Measurements from ENCODE around the gene ADGRD2.

DNA sequence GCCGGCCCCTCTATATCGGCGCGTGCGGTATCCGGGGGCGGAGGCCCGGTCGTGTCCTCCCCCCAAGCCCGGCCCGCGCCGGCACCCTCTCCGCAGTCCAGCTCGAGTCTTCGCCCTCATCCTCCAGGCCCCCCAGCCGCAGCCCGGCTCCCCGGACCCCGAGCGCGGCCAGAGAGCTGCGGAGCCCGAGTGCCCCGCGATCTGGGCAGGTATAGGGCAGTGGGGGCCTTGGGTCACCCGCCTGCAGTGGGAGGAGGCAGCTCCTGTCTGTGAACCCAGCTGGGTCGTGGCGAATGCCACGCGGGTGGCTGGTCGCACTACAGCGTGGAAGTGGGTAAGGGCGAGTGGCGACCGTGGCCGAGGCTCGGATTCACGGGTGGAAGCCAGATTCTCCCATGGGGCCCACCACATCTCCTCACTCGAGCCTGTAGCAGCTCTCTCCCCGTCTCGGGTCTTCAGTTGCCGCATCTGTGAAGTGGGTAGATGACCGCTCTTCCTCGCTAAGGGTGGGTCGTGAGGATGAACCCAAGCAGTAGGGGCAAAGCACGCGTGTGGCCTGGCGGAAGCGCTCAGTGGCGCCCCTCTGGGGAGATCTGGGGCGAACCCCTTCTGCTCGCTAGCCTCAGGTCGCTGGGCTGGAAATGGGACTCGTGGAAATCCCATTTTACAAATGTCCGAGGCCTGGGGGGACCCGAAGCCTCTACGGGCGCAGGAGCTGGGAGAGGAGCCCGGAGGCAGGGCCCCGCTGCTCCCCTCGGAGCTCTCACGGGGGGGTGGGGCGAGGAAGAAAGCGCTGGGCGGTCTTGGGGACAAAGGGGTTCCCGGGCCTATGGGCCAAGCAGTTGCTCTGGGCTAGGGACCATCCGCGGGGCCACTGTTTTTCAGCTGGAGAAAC lies 55.0 kb downstream of the ADGRD2 start:
- TF ChIP-seq, protein P1, sequence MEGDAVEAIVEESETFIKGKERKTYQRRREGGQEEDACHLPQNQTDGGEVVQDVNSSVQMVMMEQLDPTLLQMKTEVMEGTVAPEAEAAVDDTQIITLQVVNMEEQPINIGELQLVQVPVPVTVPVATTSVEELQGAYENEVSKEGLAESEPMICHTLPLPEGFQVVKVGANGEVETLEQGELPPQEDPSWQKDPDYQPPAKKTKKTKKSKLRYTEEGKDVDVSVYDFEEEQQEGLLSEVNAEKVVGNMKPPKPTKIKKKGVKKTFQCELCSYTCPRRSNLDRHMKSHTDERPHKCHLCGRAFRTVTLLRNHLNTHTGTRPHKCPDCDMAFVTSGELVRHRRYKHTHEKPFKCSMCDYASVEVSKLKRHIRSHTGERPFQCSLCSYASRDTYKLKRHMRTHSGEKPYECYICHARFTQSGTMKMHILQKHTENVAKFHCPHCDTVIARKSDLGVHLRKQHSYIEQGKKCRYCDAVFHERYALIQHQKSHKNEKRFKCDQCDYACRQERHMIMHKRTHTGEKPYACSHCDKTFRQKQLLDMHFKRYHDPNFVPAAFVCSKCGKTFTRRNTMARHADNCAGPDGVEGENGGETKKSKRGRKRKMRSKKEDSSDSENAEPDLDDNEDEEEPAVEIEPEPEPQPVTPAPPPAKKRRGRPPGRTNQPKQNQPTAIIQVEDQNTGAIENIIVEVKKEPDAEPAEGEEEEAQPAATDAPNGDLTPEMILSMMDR (conservative IDR thresholded peaks at IDR 0.05; ENCODE audit: low read depth, low read length): peak; percentile 22; the same call in 1 of the 2 replicates
- TF ChIP-seq EZH2 (IDR thresholded peaks at IDR 0.05; ENCODE audit: borderline replicate concordance, low read depth, low read length, poor library complexity, severe bottlenecking): peak; percentile 37

Measured in A673 (cell line).